PC-9 (cell line): Measurements from ENCODE around the gene NUB1.

Source experiments
- EZH2 ChIP-seq: fragments of 200-600 bp; sonication (generic); IDR thresholded peaks from 2 replicates; pipeline ENCODE4 v1.8.0; 2017; ENCODE audit warnings: antibody characterized with exemption, low read depth
- TF ChIP-seq, protein P1 (sequence below): fragments of 200-600 bp; sonication (generic); conservative IDR thresholded peaks from 2 replicates; pipeline ENCODE4 v1.6.1; 2017; ENCODE audit warnings: mixed run types, antibody characterized with exemption, mild to moderate bottlenecking, moderate library complexity

DNA sequence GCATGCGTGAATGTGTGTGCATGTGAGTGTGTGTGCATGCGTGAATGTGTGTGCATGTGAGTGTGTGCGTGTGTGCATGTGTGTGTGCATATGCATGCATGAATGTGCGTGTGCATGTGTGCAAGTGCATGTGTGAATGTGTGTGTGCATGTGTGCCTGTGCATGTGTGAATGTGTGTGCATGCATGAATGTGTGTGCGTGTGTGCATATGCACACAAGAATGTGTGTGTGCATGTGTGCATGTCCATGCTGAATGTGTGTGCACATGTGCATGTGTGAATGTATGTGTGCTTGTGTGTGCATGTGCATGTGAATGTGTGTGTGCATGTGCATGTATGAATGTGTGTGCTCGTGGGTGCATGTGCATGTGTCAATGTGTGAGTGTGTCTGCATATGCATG, 42.1 kb upstream of the NUB1 start:
- TF ChIP-seq, protein P1, sequence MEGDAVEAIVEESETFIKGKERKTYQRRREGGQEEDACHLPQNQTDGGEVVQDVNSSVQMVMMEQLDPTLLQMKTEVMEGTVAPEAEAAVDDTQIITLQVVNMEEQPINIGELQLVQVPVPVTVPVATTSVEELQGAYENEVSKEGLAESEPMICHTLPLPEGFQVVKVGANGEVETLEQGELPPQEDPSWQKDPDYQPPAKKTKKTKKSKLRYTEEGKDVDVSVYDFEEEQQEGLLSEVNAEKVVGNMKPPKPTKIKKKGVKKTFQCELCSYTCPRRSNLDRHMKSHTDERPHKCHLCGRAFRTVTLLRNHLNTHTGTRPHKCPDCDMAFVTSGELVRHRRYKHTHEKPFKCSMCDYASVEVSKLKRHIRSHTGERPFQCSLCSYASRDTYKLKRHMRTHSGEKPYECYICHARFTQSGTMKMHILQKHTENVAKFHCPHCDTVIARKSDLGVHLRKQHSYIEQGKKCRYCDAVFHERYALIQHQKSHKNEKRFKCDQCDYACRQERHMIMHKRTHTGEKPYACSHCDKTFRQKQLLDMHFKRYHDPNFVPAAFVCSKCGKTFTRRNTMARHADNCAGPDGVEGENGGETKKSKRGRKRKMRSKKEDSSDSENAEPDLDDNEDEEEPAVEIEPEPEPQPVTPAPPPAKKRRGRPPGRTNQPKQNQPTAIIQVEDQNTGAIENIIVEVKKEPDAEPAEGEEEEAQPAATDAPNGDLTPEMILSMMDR, result no peak
- no peak for TF ChIP-seq EZH2
